Common myeloid progenitor, CD34-positive (primary cell): ENCODE data around the gene NINJ1.
A peak's percentile ranks its signal among the peaks of the same experiment; 100 is the strongest.

Experiments
- CTCF ChIA-PET: fragments of 350-600 bp; sonication (Branson Sonifier 250); formaldehyde crosslinking; loops from one replicate; lab custom pipeline; 2021; ENCODE audit warnings: antibody characterized with exemption; lab: Charles Lee
- POLR2A ChIA-PET: fragments of 350-600 bp; sonication (Branson Sonifier 250); formaldehyde crosslinking; loops from one replicate; lab custom pipeline; 2021; ENCODE audit warnings: antibody characterized with exemption; lab: Charles Lee
- DNase-seq, 3 donors: peaks; one replicate each; pipeline versions ENCODE4 v3.0.0 to v3.0.0-alpha.2; 2013
- H3K27ac ChIP-seq, 2 experiments: 1 replicate in 1 of 2; 2 replicates in 1 of 2; pipeline ENCODE4 v1.7.0; 2013; ENCODE audit warnings: inconsistent platforms in 2 of 2, low read length in 2 of 2, mild to moderate bottlenecking in 2 of 2, low read depth in 1 of 2, moderate library complexity in 1 of 2; ENCODE audit not compliant: severe bottlenecking in 2 of 2, insufficient read depth in 1 of 2, poor library complexity in 1 of 2
- H3K27me3 ChIP-seq, 5 experiments: replicated peaks in 2 of 5; 1 replicate in 3 of 5; 2 replicates in 2 of 5; pipeline versions ENCODE4 v1.6.1 to v1.7.0; 2013; ENCODE audit warnings: low read length in 4 of 5, mild to moderate bottlenecking in 2 of 5, moderate library complexity in 2 of 5, inconsistent platforms in 1 of 5; ENCODE audit not compliant: insufficient read depth in 5 of 5, control insufficient read depth in 4 of 5
- H3K36me3 ChIP-seq, 4 experiments: 1 replicate in 2 of 4; 2 replicates in 2 of 4; pipeline versions ENCODE4 v1.6.1 to v1.7.0; 2013; ENCODE audit warnings: low read length in 3 of 4, control low read depth in 1 of 4, mild to moderate bottlenecking in 1 of 4; ENCODE audit not compliant: control insufficient read depth in 4 of 4, insufficient read depth in 4 of 4
- H3K4me1 ChIP-seq, 4 experiments: 1 replicate in 3 of 4; 2 replicates in 1 of 4; pipeline versions ENCODE4 v1.6.1 to v1.7.1; 2013; ENCODE audit warnings: low read length in 3 of 4, mild to moderate bottlenecking in 3 of 4, control low read depth in 1 of 4, inconsistent platforms in 1 of 4, moderate library complexity in 1 of 4; ENCODE audit not compliant: control insufficient read depth in 4 of 4, insufficient read depth in 4 of 4; ENCODE audit errors: control extremely low read depth in 1 of 4
- H3K4me3 ChIP-seq, 7 experiments: 1 replicate in 4 of 7; 2 replicates in 3 of 7; pipeline versions ENCODE4 v1.5.1 to v1.7.0; 2013; ENCODE audit warnings: mild to moderate bottlenecking in 7 of 7, low read length in 6 of 7, moderate library complexity in 6 of 7, inconsistent platforms in 2 of 7, low read depth in 2 of 7, control low read depth in 1 of 7; ENCODE audit not compliant: insufficient read depth in 4 of 7, control insufficient read depth in 1 of 7; ENCODE audit errors: extremely low read depth in 1 of 7
- H3K9me3 ChIP-seq, 5 experiments: 1 replicate in 4 of 5; 2 replicates in 1 of 5; pipeline versions ENCODE4 v1.6.1 to v1.7.1; 2013; ENCODE audit warnings: low read length in 4 of 5, mild to moderate bottlenecking in 2 of 5, inconsistent platforms in 1 of 5, low read depth in 1 of 5, moderate library complexity in 1 of 5; ENCODE audit not compliant: control insufficient read depth in 4 of 5, insufficient read depth in 2 of 5; ENCODE audit errors: control extremely low read depth in 1 of 5
- WGBS: methylation state at CpG from one replicate; pipeline ENCODE4 v1.1.5; 2013; ENCODE audit not compliant: insufficient coverage; 5-methylcytosine and 5-hydroxymethylcytosine counted together

Gene NINJ1

DNA sequence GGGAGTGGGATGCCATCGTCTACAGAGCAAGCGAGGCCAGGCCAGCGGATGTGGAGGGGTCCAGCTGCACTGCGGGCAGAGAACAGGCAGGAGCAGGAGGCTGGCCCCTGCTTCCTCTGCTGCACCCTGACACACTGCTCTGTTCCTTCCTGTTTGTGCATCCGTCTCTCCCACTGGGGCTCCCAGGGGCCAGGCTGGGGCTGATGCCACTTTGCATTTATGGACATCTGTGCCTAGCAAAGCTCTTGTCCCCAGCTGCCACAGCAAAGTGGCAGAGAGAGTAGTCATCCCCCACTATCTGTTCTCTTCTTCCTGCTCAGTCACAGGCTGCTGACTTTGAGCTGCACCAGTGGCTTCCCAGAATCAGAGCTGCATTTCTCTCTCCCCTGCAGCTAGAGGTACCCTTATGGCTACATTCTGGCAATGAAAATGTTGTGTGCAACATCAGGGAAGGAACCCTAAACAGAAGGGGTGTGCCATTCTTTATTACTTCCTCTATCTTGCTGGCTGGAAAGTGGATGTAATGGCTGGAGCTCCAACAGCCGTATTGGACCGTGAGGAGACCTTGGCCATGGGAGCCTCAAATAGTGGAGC, 4.2 kb upstream of the NINJ1 start:
- no peaks in the 10 kb centered on the region for H3K27me3 ChIP-seq
- H3K9me3 ChIP-seq, result no peaks in the 10 kb centered on the region
- no peak overlapping the region for H3K4me3 ChIP-seq
- H3K4me1 ChIP-seq, result peaks cover 1 to 64% (median 31%) of the 10 kb centered on the region in 4 experiments
- H3K27ac ChIP-seq, result no peak overlapping the region
- WGBS, result 62% methylated on average over 6 of the region's 7 CpGs
- CTCF ChIA-PET, result interaction anchor here (0.9 to 1.7 kb wide), 4 partner anchors 9 to 30 kb away, joined by 3 to 5 read pairs (median 4); no protein-coding TSS in a partner anchor
- no peak for DNase-seq
- POLR2A ChIA-PET, result interaction anchor here (0.6 kb wide), 1 partner anchor 9 kb away, joined by 3 read pairs; no protein-coding TSS in a partner anchor
- no peaks in the 10 kb centered on the region for H3K36me3 ChIP-seq

- no peaks in the 10 kb centered on the region for H3K9me3 ChIP-seq
- ChIA-PET POLR2A (no interaction called here), CTCF (interaction anchor here (1.3 to 2.2 kb wide), 4 partner anchors 17 to 168 kb away, joined by 3 to 6 read pairs (median 4); no protein-coding TSS in a partner anchor)
- 83% methylated on average over 8 of the region's 11 CpGs for WGBS
- H3K36me3 ChIP-seq, result no peaks in the 10 kb centered on the region
- H3K4me1 ChIP-seq, result peaks cover 1 to 68% (median 40%) of the 10 kb centered on the region in 4 experiments
- H3K27ac ChIP-seq, result no peak overlapping the region
- H3K4me3 ChIP-seq, result no peak overlapping the region
- DNase-seq, result no peak
- H3K27me3 ChIP-seq, result no peaks in the 10 kb centered on the region
Measured at GRCh38 chr9:93137362-93137761, 3.3 kb upstream of the NINJ1 start.

GRCh38 chr9:93136011-93136440, 2.0 kb upstream of the NINJ1 start:
- no peaks in the 10 kb centered on the region for H3K27me3 ChIP-seq
- CTCF ChIA-PET, result interaction anchor here (1.3 to 2.2 kb wide), 3 partner anchors 9 to 169 kb away, joined by 3 to 6 read pairs (median 4); no protein-coding TSS in a partner anchor
- no peak overlapping the region for H3K27ac ChIP-seq
- peaks cover 1 to 75% (median 51%) of the 10 kb centered on the region in 4 experiments for H3K4me1 ChIP-seq
- H3K4me3 ChIP-seq, result no peak overlapping the region
- 79% methylated on average over 11 of the region's 11 CpGs for WGBS
- POLR2A ChIA-PET, result interaction anchor here (1.3 kb wide), 1 partner anchor 23 kb away, joined by 3 read pairs; no protein-coding TSS in a partner anchor
- no peak for DNase-seq
- no peaks in the 10 kb centered on the region for H3K36me3 ChIP-seq
- no peaks in the 10 kb centered on the region for H3K9me3 ChIP-seq

DNA sequence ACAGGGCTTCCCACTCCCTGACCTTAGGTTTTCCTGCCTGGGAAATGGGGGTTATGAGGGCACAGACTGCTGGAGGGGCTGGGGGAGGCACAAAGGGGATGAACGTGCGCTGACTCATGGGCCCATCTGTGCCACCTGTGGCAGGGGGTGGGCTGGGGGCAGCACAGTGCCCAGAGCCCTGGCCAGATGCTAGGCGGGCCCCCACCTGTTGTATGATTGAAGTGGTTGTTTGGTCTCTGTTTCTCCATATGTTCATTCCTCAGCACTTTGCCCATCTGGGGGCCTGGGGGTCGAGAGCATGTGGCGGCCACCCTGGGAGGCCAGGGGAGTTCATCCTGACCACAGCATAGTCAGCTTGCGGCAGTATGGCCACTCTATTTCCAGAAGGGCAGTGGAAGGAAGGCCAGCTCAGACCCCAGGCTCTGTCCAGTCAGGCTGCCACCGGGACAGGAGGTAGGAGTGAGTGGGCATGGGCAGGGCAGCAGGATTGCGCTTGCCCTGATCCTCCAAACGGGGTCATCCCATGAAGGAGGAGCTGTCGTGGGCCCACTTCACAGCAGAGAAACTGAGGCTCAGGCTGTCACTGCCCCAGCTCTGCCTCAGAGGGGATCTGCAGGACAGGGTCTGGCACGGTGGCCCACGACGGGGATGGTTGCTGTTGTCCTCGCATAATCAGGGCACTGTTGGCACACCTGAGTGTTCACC, 841 bp upstream of the NINJ1 start:
- no peaks in the 10 kb centered on the region for H3K36me3 ChIP-seq
- POLR2A ChIA-PET, result interaction anchor here (1.0 to 1.6 kb wide), 4 partner anchors 9 to 36 kb away, joined by 3 to 8 read pairs (median 6); no protein-coding TSS in a partner anchor
- CTCF ChIA-PET, result interaction anchor here (1.1 to 2.7 kb wide), 5 partner anchors 8 to 26 kb away, joined by 4 to 8 read pairs (median 6); no protein-coding TSS in a partner anchor
- no peaks in the 10 kb centered on the region for H3K27me3 ChIP-seq
- peaks cover 1 to 77% (median 57%) of the 10 kb centered on the region in 4 experiments for H3K4me1 ChIP-seq
- no peak for DNase-seq
- WGBS, result 85% methylated on average over 12 of the region's 14 CpGs
- peak overlapping the region in 1 of 2 experiments; percentile 84 for H3K27ac ChIP-seq
- H3K9me3 ChIP-seq, result no peaks in the 10 kb centered on the region
- peak overlapping the region in 5 of 7 experiments; percentile 56 to 86 (median 73) for H3K4me3 ChIP-seq

DNA sequence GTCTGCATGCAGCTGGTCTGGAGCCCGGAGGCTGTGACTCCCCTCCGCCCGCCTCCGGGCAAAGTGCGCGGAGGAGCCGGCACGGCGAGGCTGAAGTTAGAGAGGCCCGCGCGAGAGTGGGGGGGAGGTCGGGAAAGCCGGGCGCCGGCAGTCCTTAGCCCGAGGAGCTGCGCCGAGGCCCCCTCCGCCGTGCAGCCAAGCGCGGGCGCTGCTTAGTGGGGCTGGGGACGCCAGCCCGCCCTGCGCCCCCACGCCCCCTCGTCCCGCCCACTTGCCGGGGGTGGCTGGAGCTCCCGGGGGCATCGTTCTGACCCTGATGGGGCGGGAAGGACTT, 403 bp downstream of the NINJ1 start:
- peak in 1 of 3 donors; percentile 48 for DNase-seq
- CTCF ChIA-PET, result interaction anchor here (1.1 to 2.7 kb wide), 7 partner anchors 8 to 37 kb away, joined by 3 to 8 read pairs (median 4); partner anchors contain the start of gene CARD19

DNA sequence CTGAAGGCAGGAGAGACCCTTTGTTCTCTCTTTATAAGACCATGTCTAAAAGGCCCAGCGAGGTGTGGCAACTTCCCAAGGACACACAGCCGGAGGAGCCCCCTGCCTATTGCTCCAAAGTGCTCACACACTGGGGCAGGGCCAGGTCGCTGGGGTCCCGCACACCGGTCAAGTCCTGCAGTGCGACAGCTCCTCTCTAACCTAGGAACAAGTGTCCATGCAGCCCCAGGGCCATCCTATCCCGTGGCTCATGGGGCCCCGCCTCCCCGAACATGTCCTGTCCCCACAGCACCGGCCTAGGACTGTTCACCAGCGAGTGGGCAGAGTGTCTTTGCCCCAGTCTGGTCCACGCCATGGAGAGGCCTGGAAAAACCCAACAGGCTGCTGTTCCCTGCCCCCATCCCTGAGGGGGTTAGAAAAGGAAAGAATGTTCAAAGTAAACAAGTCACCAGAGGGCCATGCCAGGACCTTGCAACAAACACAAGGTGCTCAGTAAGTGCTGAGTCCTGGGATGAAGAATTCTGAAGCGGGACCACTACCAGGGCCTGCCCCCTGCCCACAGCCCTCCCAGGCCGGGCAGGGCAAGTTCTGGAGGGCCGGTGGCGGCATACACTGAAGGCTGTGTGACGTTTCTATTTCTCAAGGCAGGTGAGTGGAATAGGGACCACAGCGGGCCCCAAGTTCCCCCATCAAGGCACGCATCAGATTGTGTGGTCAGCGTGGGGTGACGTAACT, 938 bp downstream of the NINJ1 start:
- WGBS, result 48% methylated on average over 18 of the region's 21 CpGs
- peaks cover 0 to 74% (median 61%) of the 10 kb centered on the region in 4 experiments for H3K4me1 ChIP-seq
- H3K27ac ChIP-seq, result peak overlapping the region; percentile 61 to 84
- DNase-seq, result peak in 2 of 3 donors; percentile 86 to 89
- H3K9me3 ChIP-seq, result no peaks in the 10 kb centered on the region
- POLR2A ChIA-PET, result interaction anchor here (0.9 to 1.6 kb wide), 3 partner anchors 11 to 41 kb away, joined by 3 to 7 read pairs (median 6); no protein-coding TSS in a partner anchor
- H3K27me3 ChIP-seq, result no peaks in the 10 kb centered on the region
- H3K4me3 ChIP-seq, result peak overlapping the region; percentile 33 to 86 (median 73)
- CTCF ChIA-PET, result interaction anchor here (1.1 to 2.7 kb wide), 6 partner anchors 8 to 37 kb away, joined by 3 to 8 read pairs (median 4); partner anchors contain the start of gene CARD19
- H3K36me3 ChIP-seq, result no peaks in the 10 kb centered on the region

More for the DNA sequence above, 403 bp downstream of the NINJ1 start:
- H3K27ac ChIP-seq, result peak overlapping the region; percentile 61 to 84
- no peaks in the 10 kb centered on the region for H3K36me3 ChIP-seq
- peak overlapping the region; percentile 33 to 86 (median 73) for H3K4me3 ChIP-seq
- H3K9me3 ChIP-seq, result no peaks in the 10 kb centered on the region
- 0% methylated on average over 22 of the region's 34 CpGs for WGBS
- no peaks in the 10 kb centered on the region for H3K27me3 ChIP-seq
- POLR2A ChIA-PET, result interaction anchor here (0.9 to 1.6 kb wide), 4 partner anchors 10 to 42 kb away, joined by 3 to 8 read pairs (median 6); no protein-coding TSS in a partner anchor
- peaks cover 1 to 76% (median 59%) of the 10 kb centered on the region in 4 experiments for H3K4me1 ChIP-seq
